ENCODE data around the gene AGER.
"Not testable (repeated sequence)": the region's sequence is repeated elsewhere in the genome, so short reads cannot be mapped to it uniquely, and the experiment has no call there.

The AGER gene

GRCh38 chr6:32213649-32214048 lies 29.6 kb upstream of the AGER start:
- Histone ChIP-seq H3K27ac (ENCODE audit: low read length) (no peak overlapping the region), H3K27me3 (ENCODE audit: insufficient read depth, low read length) (no peaks in the 10 kb centered on the region), H3K4me3 (ENCODE audit: low read length) (no peak overlapping the region), H3K36me3 (ENCODE audit: insufficient read depth, low read depth, low read length) (no peaks in the 10 kb centered on the region), H3K9me3 (ENCODE audit: insufficient read depth, low read depth, low read length) (no peaks in the 10 kb centered on the region), H3K9ac (ENCODE audit: low read depth, low read length) (no peak overlapping the region), H3K4me1 (ENCODE audit: insufficient read depth, low read length) (no peaks in the 10 kb centered on the region)

GRCh38 chr6:32212076-32212760 lies 28.2 kb upstream of the AGER start:
- no peaks in the 10 kb centered on the region for H3K4me1 ChIP-seq (ENCODE audit: insufficient read depth, low read length)
- H3K4me3 ChIP-seq (ENCODE audit: low read length) = no peak overlapping the region

GRCh38 chr6:32211432-32211831 lies 27.4 kb upstream of the AGER start:
- H3K4me3 ChIP-seq (ENCODE audit: low read length); H3K27ac ChIP-seq (ENCODE audit: low read length); H3K9me3 ChIP-seq (ENCODE audit: insufficient read depth, low read depth, low read length); H3K36me3 ChIP-seq (ENCODE audit: insufficient read depth, low read depth, low read length); H3K4me1 ChIP-seq (ENCODE audit: insufficient read depth, low read length); H3K27me3 ChIP-seq (ENCODE audit: insufficient read depth, low read length); H3K9ac ChIP-seq (ENCODE audit: low read depth, low read length): not testable (repeated sequence)

More at GRCh38 chr6:32212076-32212760, 28.2 kb upstream of the AGER start:
- no peaks in the 10 kb centered on the region for H3K27me3 ChIP-seq (ENCODE audit: insufficient read depth, low read length)
- no peak overlapping the region for H3K9ac ChIP-seq (ENCODE audit: low read depth, low read length)
- no peaks in the 10 kb centered on the region for H3K9me3 ChIP-seq (ENCODE audit: insufficient read depth, low read depth, low read length)
- H3K27ac ChIP-seq (ENCODE audit: low read length) = no peak overlapping the region
- no peaks in the 10 kb centered on the region for H3K36me3 ChIP-seq (ENCODE audit: insufficient read depth, low read depth, low read length)

- H3K4me3 ChIP-seq (ENCODE audit: low read length) = no peak overlapping the region
- no peak overlapping the region for H3K9ac ChIP-seq (ENCODE audit: low read depth, low read length)
- no peaks in the 10 kb centered on the region for H3K27me3 ChIP-seq (ENCODE audit: insufficient read depth, low read length)
- H3K4me1 ChIP-seq (ENCODE audit: insufficient read depth, low read length) = no peaks in the 10 kb centered on the region
- no peak overlapping the region for H3K27ac ChIP-seq (ENCODE audit: low read length)
- no peaks in the 10 kb centered on the region for H3K9me3 ChIP-seq (ENCODE audit: insufficient read depth, low read depth, low read length)
- no peaks in the 10 kb centered on the region for H3K36me3 ChIP-seq (ENCODE audit: insufficient read depth, low read depth, low read length)
Observed at GRCh38 chr6:32210191-32210601, 26.1 kb upstream of the AGER start.

- Histone ChIP-seq H3K9ac (ENCODE audit: low read depth, low read length) (no peak overlapping the region), H3K36me3 (ENCODE audit: insufficient read depth, low read depth, low read length) (no peaks in the 10 kb centered on the region), H3K9me3 (ENCODE audit: insufficient read depth, low read depth, low read length) (no peaks in the 10 kb centered on the region), H3K4me1 (ENCODE audit: insufficient read depth, low read length) (no peaks in the 10 kb centered on the region), H3K27ac (ENCODE audit: low read length) (no peak overlapping the region), H3K4me3 (ENCODE audit: low read length) (no peak overlapping the region), H3K27me3 (ENCODE audit: insufficient read depth, low read length) (peaks cover 7% of the 10 kb centered on the region; the same call in 1 of the 2 replicates)
Observed at GRCh38 chr6:32208996-32209395, 24.9 kb upstream of the AGER start.

- Histone ChIP-seq H3K4me3 (ENCODE audit: low read length) (no peak overlapping the region), H3K27ac (ENCODE audit: low read length) (no peak overlapping the region), H3K9ac (ENCODE audit: low read depth, low read length) (no peak overlapping the region), H3K9me3 (ENCODE audit: insufficient read depth, low read depth, low read length) (no peaks in the 10 kb centered on the region), H3K27me3 (ENCODE audit: insufficient read depth, low read length) (peaks cover 7% of the 10 kb centered on the region; the same call in 1 of the 2 replicates), H3K36me3 (ENCODE audit: insufficient read depth, low read depth, low read length) (no peaks in the 10 kb centered on the region), H3K4me1 (ENCODE audit: insufficient read depth, low read length) (no peaks in the 10 kb centered on the region)
Observed at GRCh38 chr6:32204268-32204715, 20.2 kb upstream of the AGER start.

GRCh38 chr6:32203426-32204267 lies 19.6 kb upstream of the AGER start:
- Histone ChIP-seq H3K27me3 (ENCODE audit: insufficient read depth, low read length) (peaks cover 7% of the 10 kb centered on the region; the same call in 1 of the 2 replicates), H3K36me3 (ENCODE audit: insufficient read depth, low read depth, low read length) (no peaks in the 10 kb centered on the region), H3K9me3 (ENCODE audit: insufficient read depth, low read depth, low read length) (no peaks in the 10 kb centered on the region), H3K27ac (ENCODE audit: low read length) (no peak overlapping the region), H3K4me1 (ENCODE audit: insufficient read depth, low read length) (no peaks in the 10 kb centered on the region), H3K9ac (ENCODE audit: low read depth, low read length) (no peak overlapping the region), H3K4me3 (ENCODE audit: low read length) (no peak overlapping the region)

GRCh38 chr6:32202186-32202585 lies 18.1 kb upstream of the AGER start:
- peaks cover 7% of the 10 kb centered on the region; the same call in 1 of the 2 replicates for H3K27me3 ChIP-seq (ENCODE audit: insufficient read depth, low read length)
- H3K27ac ChIP-seq (ENCODE audit: low read length) = no peak overlapping the region
- H3K4me1 ChIP-seq (ENCODE audit: insufficient read depth, low read length) = no peaks in the 10 kb centered on the region; the same call in 1 of the 2 replicates
- no peaks in the 10 kb centered on the region for H3K9me3 ChIP-seq (ENCODE audit: insufficient read depth, low read depth, low read length)
- H3K4me3 ChIP-seq (ENCODE audit: low read length) = no peak overlapping the region
- no peak overlapping the region for H3K9ac ChIP-seq (ENCODE audit: low read depth, low read length)
- no peaks in the 10 kb centered on the region for H3K36me3 ChIP-seq (ENCODE audit: insufficient read depth, low read depth, low read length)

- H3K4me3 ChIP-seq (ENCODE audit: low read length) = no peak overlapping the region
- H3K4me1 ChIP-seq (ENCODE audit: insufficient read depth, low read length) = peaks cover 5% of the 10 kb centered on the region; the same call in 1 of the 2 replicates
- peaks cover 7% of the 10 kb centered on the region; the same call in 1 of the 2 replicates for H3K27me3 ChIP-seq (ENCODE audit: insufficient read depth, low read length)
- H3K27ac ChIP-seq (ENCODE audit: low read length) = no peak overlapping the region
- no peaks in the 10 kb centered on the region for H3K36me3 ChIP-seq (ENCODE audit: insufficient read depth, low read depth, low read length)
- H3K9me3 ChIP-seq (ENCODE audit: insufficient read depth, low read depth, low read length) = no peaks in the 10 kb centered on the region
- H3K9ac ChIP-seq (ENCODE audit: low read depth, low read length) = no peak overlapping the region
Observed at GRCh38 chr6:32200711-32201475, 16.8 kb upstream of the AGER start.

- H3K27me3 ChIP-seq (ENCODE audit: insufficient read depth, low read length) = no peaks in the 10 kb centered on the region
- no peak overlapping the region for H3K27ac ChIP-seq (ENCODE audit: low read length)
Observed at GRCh38 chr6:32198866-32199265, 14.8 kb upstream of the AGER start.

GRCh38 chr6:32198345-32198696 lies 14.3 kb upstream of the AGER start:
- Histone ChIP-seq H3K4me1 (ENCODE audit: insufficient read depth, low read length) (peaks cover 12% of the 10 kb centered on the region; the same call in 1 of the 2 replicates), H3K27ac (ENCODE audit: low read length) (no peak overlapping the region), H3K4me3 (ENCODE audit: low read length) (no peak overlapping the region), H3K9ac (ENCODE audit: low read depth, low read length) (no peak overlapping the region), H3K9me3 (ENCODE audit: insufficient read depth, low read depth, low read length) (no peaks in the 10 kb centered on the region), H3K27me3 (ENCODE audit: insufficient read depth, low read length) (no peaks in the 10 kb centered on the region), H3K36me3 (ENCODE audit: insufficient read depth, low read depth, low read length) (no peaks in the 10 kb centered on the region)

More at GRCh38 chr6:32198866-32199265, 14.8 kb upstream of the AGER start:
- peaks cover 12% of the 10 kb centered on the region; the same call in 1 of the 2 replicates for H3K4me1 ChIP-seq (ENCODE audit: insufficient read depth, low read length)
- H3K9ac ChIP-seq (ENCODE audit: low read depth, low read length) = no peak overlapping the region
- no peaks in the 10 kb centered on the region for H3K9me3 ChIP-seq (ENCODE audit: insufficient read depth, low read depth, low read length)
- H3K36me3 ChIP-seq (ENCODE audit: insufficient read depth, low read depth, low read length) = no peaks in the 10 kb centered on the region
- no peak overlapping the region for H3K4me3 ChIP-seq (ENCODE audit: low read length)

Data from iPS-20b (cell line).